HEK293 (cell line): ENCODE measurements around the gene JADE3.
A peak's percentile ranks its signal among the peaks of the same experiment; 100 is the strongest.

Source experiments
- CTCF ChIA-PET: fragments of 350-600 bp; formaldehyde crosslinking; extraction: SDS; loops from one replicate; lab custom pipeline; 2021; ENCODE audit warnings: antibody characterized with exemption; lab: Yijun Ruan, JAX
- POLR2A ChIA-PET: fragments of 300-600 bp; formaldehyde crosslinking; extraction: SDS; loops from one replicate; lab custom pipeline; 2020; ENCODE audit warnings: antibody characterized with exemption, inconsistent platforms; lab: Yijun Ruan, JAX
- H3K27ac ChIP-seq: fragments of 200-500 bp; sonication (Bioruptor generic); 2 replicates; pipeline ENCODE4 v1.5.1; 2014; ENCODE audit warnings: low read depth, low read length, control low read depth, inconsistent platforms; ENCODE audit errors: extremely low read depth
- H3K36me3 ChIP-seq, 2 experiments: fragments of 200-500 bp in 1 of 2; sonication (Bioruptor generic) in 1 of 2; 1 replicate in 1 of 2; 2 replicates in 1 of 2; pipeline ENCODE4 v1.5.1; 2014 to 2017; ENCODE audit warnings: inconsistent platforms in 2 of 2, low read length in 2 of 2; ENCODE audit not compliant: control insufficient read depth in 2 of 2, insufficient read depth in 1 of 2
- H3K4me1 ChIP-seq: fragments of 200-500 bp; sonication (Bioruptor generic); 2 replicates; pipeline ENCODE4 v1.5.1; 2014; ENCODE audit warnings: mild to moderate bottlenecking, low read length, inconsistent platforms; ENCODE audit not compliant: control insufficient read depth, insufficient read depth
- H3K4me3 ChIP-seq: 2 replicates; pipeline ENCODE4 v1.5.1; 2011; ENCODE audit warnings: low read depth, mild to moderate bottlenecking, control low read depth, low read length, moderate library complexity
- H3K9me3 ChIP-seq: fragments of 200-500 bp; sonication (Bioruptor generic); 2 replicates; pipeline ENCODE4 v1.5.1; 2014; ENCODE audit warnings: low read depth, low read length, inconsistent platforms; ENCODE audit not compliant: control insufficient read depth, insufficient read depth
- KLF7 ChIP-seq: fragments of 450-650 bp; formaldehyde crosslinking; IDR thresholded peaks from 2 replicates; pipeline ENCODE4 v1.5.1; 2016; ENCODE audit warnings: missing biosample characterization, missing genetic modification characterization, borderline replicate concordance
- KLF9 ChIP-seq: fragments of 450-650 bp; formaldehyde crosslinking; IDR thresholded peaks from 2 replicates; pipeline ENCODE4 v1.5.1; 2016; ENCODE audit warnings: missing biosample characterization, missing genetic modification characterization, low read depth
- MYNN ChIP-seq: fragments of 450-650 bp; formaldehyde crosslinking; IDR thresholded peaks from 2 replicates; pipeline ENCODE4 v1.5.1; 2016; ENCODE audit warnings: missing biosample characterization, missing genetic modification characterization, borderline replicate concordance
- OVOL3 ChIP-seq: fragments of 450-650 bp; formaldehyde crosslinking; IDR thresholded peaks from 2 replicates; pipeline ENCODE4 v1.5.1; 2016; ENCODE audit warnings: missing biosample characterization, missing genetic modification characterization
- SP2 ChIP-seq: fragments of 450-650 bp; formaldehyde crosslinking; IDR thresholded peaks from 2 replicates; pipeline ENCODE4 v1.5.1; 2016; ENCODE audit warnings: missing biosample characterization, missing genetic modification characterization
- TSHZ1 ChIP-seq: fragments of 450-650 bp; formaldehyde crosslinking; IDR thresholded peaks from 2 replicates; pipeline ENCODE4 v1.5.1; 2016; ENCODE audit warnings: missing biosample characterization, missing genetic modification characterization, borderline replicate concordance
- ZEB2 ChIP-seq: fragments of 450-650 bp; formaldehyde crosslinking; IDR thresholded peaks from 2 replicates; pipeline ENCODE4 v1.5.1; 2016; ENCODE audit warnings: missing biosample characterization, missing genetic modification characterization
- ZFP37 ChIP-seq: fragments of 450-650 bp; formaldehyde crosslinking; IDR thresholded peaks from 2 replicates; pipeline ENCODE4 v1.5.1; 2016; ENCODE audit warnings: missing biosample characterization, missing genetic modification characterization
- ZNF341 ChIP-seq: fragments of 450-650 bp; formaldehyde crosslinking; IDR thresholded peaks from 2 replicates; pipeline ENCODE4; 2016; ENCODE audit warnings: low read depth, missing biosample characterization, missing genetic modification characterization
- ZNF510 ChIP-seq: fragments of 450-650 bp; formaldehyde crosslinking; IDR thresholded peaks from 2 replicates; pipeline ENCODE4 v1.5.1; 2018; ENCODE audit warnings: mild to moderate bottlenecking, missing genetic modification characterization, missing biosample characterization; ENCODE audit not compliant: insufficient replicate concordance
- ZNF555 ChIP-seq: fragments of 450-650 bp; formaldehyde crosslinking; conservative IDR thresholded peaks from 2 replicates; pipeline ENCODE4 v1.5.1; 2017; ENCODE audit warnings: missing biosample characterization, mild to moderate bottlenecking, missing genetic modification characterization, inconsistent platforms
- ZNF621 ChIP-seq: fragments of 450-650 bp; formaldehyde crosslinking; IDR thresholded peaks from 2 replicates; pipeline ENCODE4 v1.5.1; 2017; ENCODE audit warnings: missing biosample characterization, missing genetic modification characterization
- ZNF623 ChIP-seq: fragments of 450-650 bp; formaldehyde crosslinking; IDR thresholded peaks from 2 replicates; pipeline ENCODE4 v1.5.1; 2016; ENCODE audit warnings: missing biosample characterization, missing genetic modification characterization
- ZNF660 ChIP-seq: fragments of 450-650 bp; IDR thresholded peaks from 2 replicates; pipeline ENCODE4 v1.5.1; 2018; ENCODE audit warnings: missing biosample characterization, mild to moderate bottlenecking, missing genetic modification characterization
- ZNF777 ChIP-seq: fragments of 450-650 bp; formaldehyde crosslinking; IDR thresholded peaks from 2 replicates; pipeline ENCODE4 v1.5.1; 2017; ENCODE audit warnings: missing biosample characterization, missing genetic modification characterization, borderline replicate concordance
- ZNF830 ChIP-seq: fragments of 450-650 bp; IDR thresholded peaks from 2 replicates; pipeline ENCODE4 v1.5.0; 2018; ENCODE audit warnings: missing biosample characterization, missing genetic modification characterization, low read depth, mild to moderate bottlenecking, moderate library complexity
- ZSCAN23 ChIP-seq: fragments of 450-650 bp; formaldehyde crosslinking; IDR thresholded peaks from 2 replicates; pipeline ENCODE4 v1.5.1; 2016; ENCODE audit warnings: missing biosample characterization, missing genetic modification characterization
- ZSCAN4 ChIP-seq: fragments of 450-650 bp; formaldehyde crosslinking; IDR thresholded peaks from 2 replicates; pipeline ENCODE4 v1.5.1; 2017; ENCODE audit warnings: missing biosample characterization, missing genetic modification characterization
- TF ChIP-seq, protein P1 (sequence below): fragments of 450-650 bp; formaldehyde crosslinking; IDR thresholded peaks from 2 replicates; pipeline ENCODE4 v1.5.1; 2017; ENCODE audit warnings: missing biosample characterization, missing genetic modification characterization

Gene JADE3

GRCh38 chrX:46913667-46914066, 1.4 kb downstream of the JADE3 start:
- POLR2A ChIA-PET: interaction anchor here (1.2 to 1.7 kb wide), 2 partner anchors 10 to 64 kb away, joined by 4 to 5 read pairs; no protein-coding TSS in a partner anchor
- H3K4me3 ChIP-seq: peak overlapping the region; percentile 80

DNA sequence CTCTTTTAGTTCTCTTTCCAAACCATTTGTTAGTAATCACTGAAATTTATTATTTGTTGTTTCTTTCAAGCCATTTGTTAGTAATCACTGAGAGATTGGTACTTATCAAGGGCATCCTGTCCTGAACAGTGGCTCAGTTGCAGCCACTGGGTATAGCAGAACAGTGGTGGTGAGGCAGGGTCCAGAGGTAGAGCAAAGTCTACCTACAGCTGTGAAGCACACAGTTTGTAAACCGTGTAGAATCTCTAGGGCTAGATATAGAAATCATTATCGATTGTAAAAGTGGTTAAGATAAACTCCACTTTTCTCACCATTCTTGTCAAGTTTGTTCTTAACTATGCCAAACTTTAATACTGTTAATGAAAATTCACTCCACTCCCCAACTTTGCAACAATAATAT, 4.1 kb downstream of the JADE3 start:
- Histone ChIP-seq H3K4me1 (no peaks in the 10 kb centered on the region), H3K36me3 (no peaks in the 10 kb centered on the region), H3K4me3 (no peak overlapping the region), H3K9me3 (no peaks in the 10 kb centered on the region; the same call in 1 of the 2 replicates), H3K27ac (no peak overlapping the region)
- TF ChIP-seq, protein P1, sequence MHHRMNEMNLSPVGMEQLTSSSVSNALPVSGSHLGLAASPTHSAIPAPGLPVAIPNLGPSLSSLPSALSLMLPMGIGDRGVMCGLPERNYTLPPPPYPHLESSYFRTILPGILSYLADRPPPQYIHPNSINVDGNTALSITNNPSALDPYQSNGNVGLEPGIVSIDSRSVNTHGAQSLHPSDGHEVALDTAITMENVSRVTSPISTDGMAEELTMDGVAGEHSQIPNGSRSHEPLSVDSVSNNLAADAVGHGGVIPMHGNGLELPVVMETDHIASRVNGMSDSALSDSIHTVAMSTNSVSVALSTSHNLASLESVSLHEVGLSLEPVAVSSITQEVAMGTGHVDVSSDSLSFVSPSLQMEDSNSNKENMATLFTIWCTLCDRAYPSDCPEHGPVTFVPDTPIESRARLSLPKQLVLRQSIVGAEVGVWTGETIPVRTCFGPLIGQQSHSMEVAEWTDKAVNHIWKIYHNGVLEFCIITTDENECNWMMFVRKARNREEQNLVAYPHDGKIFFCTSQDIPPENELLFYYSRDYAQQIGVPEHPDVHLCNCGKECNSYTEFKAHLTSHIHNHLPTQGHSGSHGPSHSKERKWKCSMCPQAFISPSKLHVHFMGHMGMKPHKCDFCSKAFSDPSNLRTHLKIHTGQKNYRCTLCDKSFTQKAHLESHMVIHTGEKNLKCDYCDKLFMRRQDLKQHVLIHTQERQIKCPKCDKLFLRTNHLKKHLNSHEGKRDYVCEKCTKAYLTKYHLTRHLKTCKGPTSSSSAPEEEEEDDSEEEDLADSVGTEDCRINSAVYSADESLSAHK (tag by site-specific recombination): no peak
- no peak for TF ChIP-seq ZNF830 (tag by site-specific recombination)
- no peak for TF ChIP-seq ZNF777 (tag by site-specific recombination)
- TF ChIP-seq KLF9 (tag by site-specific recombination): no peak
- no peak for TF ChIP-seq SP2
- no peak for TF ChIP-seq OVOL3 (tag by site-specific recombination)
- no peak for TF ChIP-seq KLF7 (tag by site-specific recombination)
- no peak for TF ChIP-seq ZEB2
- no peak for TF ChIP-seq ZNF660 (tag by site-specific recombination)
- TF ChIP-seq MYNN (tag by site-specific recombination): no peak
- TF ChIP-seq ZNF341 (tag by site-specific recombination): no peak
- TF ChIP-seq ZNF555: no peak
- no peak for TF ChIP-seq ZNF623 (tag by site-specific recombination)
- no peak for TF ChIP-seq ZSCAN23 (tag by site-specific recombination)
- no peak for TF ChIP-seq ZFP37
- no peak for TF ChIP-seq ZNF510
- POLR2A ChIA-PET: no interaction called here
- CTCF ChIA-PET: interaction anchor here (2.9 kb wide), 1 partner anchor 12 kb away, joined by 8 read pairs; no protein-coding TSS in a partner anchor

More at GRCh38 chrX:46913667-46914066, 1.4 kb downstream of the JADE3 start:
- peak overlapping the region; percentile 76; the same call in 1 of the 2 replicates for H3K27ac ChIP-seq
- TF ChIP-seq ZSCAN4 (tag by site-specific recombination): peak; percentile 68
- no peak for TF ChIP-seq TSHZ1 (tag by site-specific recombination)
- no peak for TF ChIP-seq ZNF621 (tag by site-specific recombination)
- no peaks in the 10 kb centered on the region for H3K9me3 ChIP-seq
- no peaks in the 10 kb centered on the region for H3K36me3 ChIP-seq
- CTCF ChIA-PET: interaction anchor here (0.6 to 2.9 kb wide), 8 partner anchors 10 to 118 kb away, joined by 3 to 8 read pairs (median 4); no protein-coding TSS in a partner anchor
- no peaks in the 10 kb centered on the region for H3K4me1 ChIP-seq
